ENCODE data around the gene PANK2. TPM values are rescaled to one million over a fixed set of nuclear protein-coding genes. Genes with fewer than 3 reads are reported as not detected.

PANK2 gene
- polyA plus RNA-seq, 1 donor (not counting 4 experiments of a cell fraction or from before 2014, with no cell fraction given), result 23.6 TPM

DNA sequence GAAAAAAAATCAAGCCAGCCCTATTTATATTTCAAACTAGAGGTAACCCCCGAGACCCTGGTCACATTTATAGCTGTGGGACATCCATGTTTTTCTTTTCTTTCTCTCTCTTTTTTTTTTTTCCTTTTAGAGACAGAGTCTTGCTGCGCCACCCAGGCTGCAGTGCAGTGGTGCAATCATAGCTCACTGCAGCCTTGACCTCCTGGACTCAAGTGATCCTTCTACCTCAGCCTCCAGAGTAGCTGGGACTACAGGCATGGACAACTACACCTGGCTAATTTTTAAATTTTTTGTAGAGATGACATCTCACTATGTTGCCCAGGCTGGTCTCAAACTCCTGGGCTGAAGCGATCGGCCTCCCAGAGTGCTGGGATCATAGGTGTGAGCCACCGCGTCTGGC, 30.5 kb upstream of the PANK2 start:
- dilution Hi-C loops (cut with MboI; ENCODE audit: extremely low pct_ligation_motif_present, low sequenced_read_pairs), result no loop called here
- peaks cover 2% of the 10 kb centered on the region for H3K79me2 ChIP-seq (ENCODE audit: control insufficient read depth, insufficient read depth, low read length)
- DNase-seq (ENCODE audit: low read depth, low spot score) (no peak), FAIRE-seq (no peak)
- no peak overlapping the region for H3K4me2 ChIP-seq (ENCODE audit: control insufficient read depth, extremely low read depth, insufficient read depth, low read depth, low read length)
- no peaks in the 10 kb centered on the region for H3K27me3 ChIP-seq (ENCODE audit: control insufficient read depth, extremely low read depth, insufficient read depth, low read length)
- H3K4me3 ChIP-seq (ENCODE audit: control insufficient read depth in 2 of 3, extremely low read depth in 1 of 3, insufficient read depth in 2 of 3, low read depth in 1 of 3, low read length in 3 of 3), result no peak overlapping the region
- no peaks in the 10 kb centered on the region for H3K9me1 ChIP-seq (ENCODE audit: control insufficient read depth, extremely low read depth, insufficient read depth, low read length)
- no peaks in the 10 kb centered on the region for H3K9me3 ChIP-seq (ENCODE audit: control insufficient read depth, low read depth, low read length)
- H3K36me3 ChIP-seq (ENCODE audit: control insufficient read depth in 2 of 2, extremely low read depth in 1 of 2, insufficient read depth in 2 of 2, low read length in 2 of 2), result peaks cover 30 to 39% of the 10 kb centered on the region in 2 experiments
- H2AFZ ChIP-seq (ENCODE audit: control insufficient read depth, low read length), result no peak overlapping the region
- no peak overlapping the region for H3K9ac ChIP-seq (ENCODE audit: control insufficient read depth, extremely low read depth, insufficient read depth, low read length)
- H3K4me1 ChIP-seq (ENCODE audit: control insufficient read depth, extremely low read depth, insufficient read depth, low read length), result peaks cover 8% of the 10 kb centered on the region
- H3K27ac ChIP-seq (ENCODE audit: control insufficient read depth, insufficient read depth, low read length), result no peak overlapping the region
- TF ChIP-seq, protein P1, sequence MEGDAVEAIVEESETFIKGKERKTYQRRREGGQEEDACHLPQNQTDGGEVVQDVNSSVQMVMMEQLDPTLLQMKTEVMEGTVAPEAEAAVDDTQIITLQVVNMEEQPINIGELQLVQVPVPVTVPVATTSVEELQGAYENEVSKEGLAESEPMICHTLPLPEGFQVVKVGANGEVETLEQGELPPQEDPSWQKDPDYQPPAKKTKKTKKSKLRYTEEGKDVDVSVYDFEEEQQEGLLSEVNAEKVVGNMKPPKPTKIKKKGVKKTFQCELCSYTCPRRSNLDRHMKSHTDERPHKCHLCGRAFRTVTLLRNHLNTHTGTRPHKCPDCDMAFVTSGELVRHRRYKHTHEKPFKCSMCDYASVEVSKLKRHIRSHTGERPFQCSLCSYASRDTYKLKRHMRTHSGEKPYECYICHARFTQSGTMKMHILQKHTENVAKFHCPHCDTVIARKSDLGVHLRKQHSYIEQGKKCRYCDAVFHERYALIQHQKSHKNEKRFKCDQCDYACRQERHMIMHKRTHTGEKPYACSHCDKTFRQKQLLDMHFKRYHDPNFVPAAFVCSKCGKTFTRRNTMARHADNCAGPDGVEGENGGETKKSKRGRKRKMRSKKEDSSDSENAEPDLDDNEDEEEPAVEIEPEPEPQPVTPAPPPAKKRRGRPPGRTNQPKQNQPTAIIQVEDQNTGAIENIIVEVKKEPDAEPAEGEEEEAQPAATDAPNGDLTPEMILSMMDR (optimal IDR thresholded peaks at IDR 0.05 in 1 of 3, IDR thresholded peaks at IDR 0.05 in 1 of 3, conservative IDR thresholded peaks at IDR 0.05 in 1 of 3; ENCODE audit: extremely low read depth in 1 of 3, insufficient read depth in 2 of 3, low read length in 3 of 3), result no peak
- TF ChIP-seq EZH2 (IDR thresholded peaks at IDR 0.05; ENCODE audit: low read length), result no peak
- H4K20me1 ChIP-seq (ENCODE audit: control insufficient read depth, extremely low read depth, insufficient read depth, low read length), result no peaks in the 10 kb centered on the region

DNA sequence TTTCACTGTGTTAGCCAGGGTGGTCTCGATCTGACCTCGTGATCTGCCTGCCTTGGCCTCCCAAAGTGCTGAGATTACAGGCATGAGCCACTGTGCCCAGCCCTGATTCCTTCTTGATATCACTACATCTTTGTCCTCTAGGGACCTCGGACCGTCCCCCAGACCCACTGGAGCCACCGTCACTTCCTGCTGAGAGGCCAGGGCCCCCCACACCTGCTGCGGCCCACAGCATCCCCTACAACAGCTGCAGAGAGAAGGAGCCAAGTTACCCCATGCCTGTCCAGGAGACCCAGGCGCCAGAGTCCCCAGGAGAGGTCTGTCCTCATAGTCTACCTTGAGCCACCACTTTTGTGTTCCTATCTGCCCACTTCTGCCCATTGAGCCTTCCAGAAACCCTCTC, 28.0 kb upstream of the PANK2 start:
- peaks cover 39 to 51% of the 10 kb centered on the region in 2 experiments for H3K36me3 ChIP-seq (ENCODE audit: control insufficient read depth in 2 of 2, extremely low read depth in 1 of 2, insufficient read depth in 2 of 2, low read length in 2 of 2)
- no peaks in the 10 kb centered on the region for H3K79me2 ChIP-seq (ENCODE audit: control insufficient read depth, insufficient read depth, low read length)
- H2AFZ ChIP-seq (ENCODE audit: control insufficient read depth, low read length), result no peak overlapping the region
- DNase-seq (ENCODE audit: low read depth, low spot score) (no peak), FAIRE-seq (no peak)
- H3K4me3 ChIP-seq (ENCODE audit: control insufficient read depth in 2 of 3, extremely low read depth in 1 of 3, insufficient read depth in 2 of 3, low read depth in 1 of 3, low read length in 3 of 3), result no peak overlapping the region
- H3K27me3 ChIP-seq (ENCODE audit: control insufficient read depth, extremely low read depth, insufficient read depth, low read length), result no peaks in the 10 kb centered on the region
- H3K9me3 ChIP-seq (ENCODE audit: control insufficient read depth, low read depth, low read length), result no peaks in the 10 kb centered on the region
- dilution Hi-C loops (cut with MboI; ENCODE audit: extremely low pct_ligation_motif_present, low sequenced_read_pairs), result no loop called here
- no peaks in the 10 kb centered on the region for H4K20me1 ChIP-seq (ENCODE audit: control insufficient read depth, extremely low read depth, insufficient read depth, low read length)
- no peaks in the 10 kb centered on the region for H3K4me1 ChIP-seq (ENCODE audit: control insufficient read depth, extremely low read depth, insufficient read depth, low read length)
- H3K27ac ChIP-seq (ENCODE audit: control insufficient read depth, insufficient read depth, low read length), result no peak overlapping the region
- no peak overlapping the region for H3K4me2 ChIP-seq (ENCODE audit: control insufficient read depth, extremely low read depth, insufficient read depth, low read depth, low read length)
- no peak overlapping the region for H3K9ac ChIP-seq (ENCODE audit: control insufficient read depth, extremely low read depth, insufficient read depth, low read length)
- no peak for TF ChIP-seq EZH2 (IDR thresholded peaks at IDR 0.05; ENCODE audit: low read length)
- TF ChIP-seq, protein P1 (optimal IDR thresholded peaks at IDR 0.05 in 1 of 3, IDR thresholded peaks at IDR 0.05 in 1 of 3, conservative IDR thresholded peaks at IDR 0.05 in 1 of 3; ENCODE audit: extremely low read depth in 1 of 3, insufficient read depth in 2 of 3, low read length in 3 of 3), result no peak
- no peaks in the 10 kb centered on the region for H3K9me1 ChIP-seq (ENCODE audit: control insufficient read depth, extremely low read depth, insufficient read depth, low read length)

All from keratinocyte (primary cell).